ENCODE measurements around the gene TMEM129.

DNA sequence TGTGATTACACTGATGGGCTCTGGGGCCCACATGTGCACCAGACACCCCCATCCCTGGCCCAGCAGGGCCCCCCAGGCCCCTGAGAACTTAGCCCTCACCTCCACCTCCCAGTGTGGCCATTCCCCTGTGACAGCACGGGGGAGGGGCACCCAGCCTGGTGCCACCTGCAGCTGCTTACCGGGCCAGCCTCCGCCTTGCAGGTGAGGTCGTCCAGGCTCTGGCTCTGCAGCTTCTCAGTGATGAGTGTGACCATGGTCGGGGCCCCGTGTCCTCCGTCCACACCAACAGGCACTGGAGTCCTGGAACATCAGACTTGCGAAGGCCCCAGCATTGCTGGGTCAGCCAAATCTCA is 52.7 kb downstream of the TMEM129 start:
- TF ChIP-seq, protein P1, sequence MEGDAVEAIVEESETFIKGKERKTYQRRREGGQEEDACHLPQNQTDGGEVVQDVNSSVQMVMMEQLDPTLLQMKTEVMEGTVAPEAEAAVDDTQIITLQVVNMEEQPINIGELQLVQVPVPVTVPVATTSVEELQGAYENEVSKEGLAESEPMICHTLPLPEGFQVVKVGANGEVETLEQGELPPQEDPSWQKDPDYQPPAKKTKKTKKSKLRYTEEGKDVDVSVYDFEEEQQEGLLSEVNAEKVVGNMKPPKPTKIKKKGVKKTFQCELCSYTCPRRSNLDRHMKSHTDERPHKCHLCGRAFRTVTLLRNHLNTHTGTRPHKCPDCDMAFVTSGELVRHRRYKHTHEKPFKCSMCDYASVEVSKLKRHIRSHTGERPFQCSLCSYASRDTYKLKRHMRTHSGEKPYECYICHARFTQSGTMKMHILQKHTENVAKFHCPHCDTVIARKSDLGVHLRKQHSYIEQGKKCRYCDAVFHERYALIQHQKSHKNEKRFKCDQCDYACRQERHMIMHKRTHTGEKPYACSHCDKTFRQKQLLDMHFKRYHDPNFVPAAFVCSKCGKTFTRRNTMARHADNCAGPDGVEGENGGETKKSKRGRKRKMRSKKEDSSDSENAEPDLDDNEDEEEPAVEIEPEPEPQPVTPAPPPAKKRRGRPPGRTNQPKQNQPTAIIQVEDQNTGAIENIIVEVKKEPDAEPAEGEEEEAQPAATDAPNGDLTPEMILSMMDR (IDR thresholded peaks at IDR 0.05) = no peak
- TF ChIP-seq POLR2A (IDR thresholded peaks at IDR 0.05) (no peak), EP300 (IDR thresholded peaks at IDR 0.05) (no peak)
